SK-N-SH (cell line): ENCODE measurements around the gene EED.

ENCODE experiments used
- CTCF ChIP-seq: fragments of 200-600 bp; sonication (generic); IDR thresholded peaks from 2 replicates; pipeline ENCODE4 v1.6.1; 2017; ENCODE audit warnings: antibody characterized with exemption, mild to moderate bottlenecking, moderate library complexity
- NRF1 ChIP-seq: IDR thresholded peaks from 2 replicates; pipeline ENCODE4 v1.6.1; 2012; ENCODE audit warnings: low read depth, mild to moderate bottlenecking, low read length
- RCOR1 ChIP-seq: fragments of 150-350 bp; IDR thresholded peaks from 2 replicates; pipeline ENCODE4 v1.6.1; 2017; ENCODE audit warnings: antibody characterized with exemption, low read length
- ZBTB33 ChIP-seq: IDR thresholded peaks from 2 replicates; pipeline ENCODE4 v1.4.0; 2012; ENCODE audit warnings: low read depth, borderline replicate concordance

GRCh38 chr11:86277741-86278140, 33.2 kb downstream of the EED start:
- no peak for TF ChIP-seq ZBTB33
- TF ChIP-seq NRF1 = no peak
- no peak for TF ChIP-seq CTCF
- no peak for TF ChIP-seq RCOR1
